HepG2 (cell line): ENCODE results near the gene LYZL1. TPM values are rescaled to one million over a fixed set of nuclear protein-coding genes. Genes with fewer than 3 reads are reported as not detected.
A peak's percentile ranks its signal among the peaks of the same experiment; 100 is the strongest.
"Not testable (repeated sequence)": the region's sequence is repeated elsewhere in the genome, so short reads cannot be mapped to it uniquely, and the experiment has no call there.

Experiments used
- DMAP1 ChIP-seq: IDR thresholded peaks from 2 replicates; pipeline ENCODE4 v1.6.1; 2016
- ETV5 ChIP-seq: IDR thresholded peaks from 2 replicates; pipeline ENCODE4 v1.6.1; 2018; ENCODE audit warnings: missing biosample characterization, missing genetic modification reagents, inconsistent platforms, borderline replicate concordance
- FOXA1 ChIP-seq, 2 experiments: fragments of 450-650 bp in 1 of 2; sonication (generic) in 1 of 2; formaldehyde crosslinking in 1 of 2; IDR thresholded peaks; 2 replicates each; pipeline versions ENCODE4 v1.4.0 to v1.6.1; 2016 to 2020; ENCODE audit warnings: missing genetic modification reagents in 1 of 2
- GABPB1 ChIP-seq: IDR thresholded peaks from 2 replicates; pipeline ENCODE4 v1.6.1; 2016; ENCODE audit warnings: mild to moderate bottlenecking, missing genetic modification reagents, moderate library complexity, missing compliant biosample characterization
- GFI1 ChIP-seq: sonication (generic); formaldehyde crosslinking; IDR thresholded peaks from 2 replicates; pipeline ENCODE4 v1.5.0; 2020; ENCODE audit warnings: missing genetic modification reagents, mild to moderate bottlenecking, borderline replicate concordance
- ISL2 ChIP-seq: sonication (generic); formaldehyde crosslinking; IDR thresholded peaks from 2 replicates; pipeline ENCODE4 v1.5.0; 2020; ENCODE audit warnings: missing genetic modification reagents
- KLF6 ChIP-seq: IDR thresholded peaks from 2 replicates; pipeline ENCODE4 v1.8.0; 2016; ENCODE audit warnings: missing biosample characterization, missing genetic modification reagents
- MED1 ChIP-seq: sonication (generic); formaldehyde crosslinking; IDR thresholded peaks from 2 replicates; pipeline ENCODE4 v1.4.0; 2020; ENCODE audit warnings: missing genetic modification reagents
- MEIS1 ChIP-seq: sonication (generic); formaldehyde crosslinking; IDR thresholded peaks from 2 replicates; pipeline ENCODE4 v1.9.0; 2021; ENCODE audit warnings: mild to moderate bottlenecking, missing genetic modification reagents, moderate library complexity, borderline replicate concordance
- POLR2A ChIP-seq, 2 experiments: IDR thresholded peaks; 2 replicates each; pipeline ENCODE4 v1.6.1; 2011; ENCODE audit warnings: low read depth in 2 of 2, low read length in 2 of 2, mild to moderate bottlenecking in 1 of 2, moderate library complexity in 1 of 2; ENCODE audit not compliant: insufficient read depth in 1 of 2
- RFXAP ChIP-seq: sonication (generic); formaldehyde crosslinking; IDR thresholded peaks from 2 replicates; pipeline ENCODE4 v1.4.0; 2020; ENCODE audit warnings: missing genetic modification reagents, borderline replicate concordance
- RXRB ChIP-seq: IDR thresholded peaks from 2 replicates; pipeline ENCODE4 v1.6.1; 2016; ENCODE audit warnings: borderline replicate concordance, missing genetic modification reagents, missing compliant biosample characterization
- SKI ChIP-seq: fragments of 450-650 bp; IDR thresholded peaks from one replicate; pipeline ENCODE4 v1.6.1; 2018; ENCODE audit warnings: mild to moderate bottlenecking; ENCODE audit not compliant: partially characterized antibody
- STAG1 ChIP-seq: sonication (generic); formaldehyde crosslinking; IDR thresholded peaks from 2 replicates; pipeline ENCODE4 v1.4.0; 2020; ENCODE audit warnings: missing genetic modification reagents
- ZFP90 ChIP-seq: sonication (generic); formaldehyde crosslinking; IDR thresholded peaks from 2 replicates; pipeline ENCODE4 v1.8.0; 2022; ENCODE audit warnings: missing genetic modification reagents, mild to moderate bottlenecking, inconsistent platforms, borderline replicate concordance
- ZMYM4 ChIP-seq: sonication (generic); formaldehyde crosslinking; IDR thresholded peaks from 2 replicates; pipeline ENCODE4 v1.8.1; 2023; ENCODE audit warnings: mild to moderate bottlenecking, missing genetic modification reagents
- ZNF543 ChIP-seq: sonication (generic); formaldehyde crosslinking; IDR thresholded peaks from 2 replicates; pipeline ENCODE4 v1.4.0; 2020; ENCODE audit warnings: mild to moderate bottlenecking, missing genetic modification reagents
- ZNF639 ChIP-seq: conservative IDR thresholded peaks from 2 replicates; pipeline ENCODE4 v1.6.1; 2018; ENCODE audit warnings: missing genetic modification reagents
- ZNF768 ChIP-seq: sonication (generic); formaldehyde crosslinking; IDR thresholded peaks from 2 replicates; pipeline ENCODE4 v1.4.0; 2020; ENCODE audit warnings: missing genetic modification reagents
- polyA plus RNA-seq, 8 experiments: library from polyadenylated mRNA; depleted of rRNA in 3 of 8; stranded (reverse) in 7 of 8; unstranded in 1 of 8; fragments of >200 nt; fragmentation: Illumina TruSeq in 4 of 8; extraction: Trizol in 4 of 8; gene quantifications; 2 replicates each; pipeline versions ENCODE4 v1.2.1 to v1.2.3, GENCODE V29; 2011 to 2016; ENCODE audit warnings: low read depth in 4 of 8, missing spikeins in 1 of 8, mixed read lengths in 1 of 8; ENCODE audit not compliant: insufficient read depth in 1 of 8
- total RNA-seq, 5 experiments: library from RNA; depleted of rRNA; stranded (reverse); fragments of >200 nt; fragmentation: Illumina TruSeq; extraction: Trizol; gene quantifications; 2 replicates each; pipeline ENCODE4 v1.2.3, GENCODE V29; 2016; ENCODE audit warnings: low read depth in 1 of 5
- TF ChIP-seq, protein P1 (sequence below): IDR thresholded peaks from 2 replicates; pipeline ENCODE4 v1.6.1; 2016; ENCODE audit warnings: low read depth, missing genetic modification reagents, missing compliant biosample characterization
- TF ChIP-seq, protein P2 (sequence below): sonication (generic); formaldehyde crosslinking; IDR thresholded peaks from 2 replicates; pipeline ENCODE4 v1.5.0; 2020; ENCODE audit warnings: mild to moderate bottlenecking, missing genetic modification reagents, moderate library complexity

The LYZL1 gene
- total and polyA plus RNA-seq, 2 of the 13 experiments (the other 11 are each of a cell fraction or from before 2014, with no cell fraction given), result not detected

GRCh38 chr10:29318141-29319071, 29.5 kb downstream of the LYZL1 start (continued):
- TF ChIP-seq ETV5 (CRISPR knock-in tag) (peak; percentile 79; the same call in 1 of the 2 replicates), SKI (peak; percentile 88), ZMYM4 (CRISPR knock-in tag) (peak; percentile 39; the same call in 1 of the 2 replicates), ZNF543 (CRISPR knock-in tag) (peak; percentile 25; the same call in 1 of the 2 replicates), ZNF639 (0 out of 2 replicates have a peak, but pooled peaks have one; percentile 36), MED1 (CRISPR knock-in tag) (peak; percentile 64), RFXAP (0 out of 2 replicates have a peak, but pooled peaks have one; percentile 37), POLR2A (IDR thresholded peaks at IDR 0.05; ENCODE audit: insufficient read depth in 1 of 2, low read depth in 2 of 2, low read length in 2 of 2) (peak; percentile 12 to 24; a peak in 1 of 4 replicates), GABPB1 (CRISPR knock-in tag) (peak; percentile 58), MEIS1 (CRISPR knock-in tag) (peak; percentile 43; the same call in 1 of the 2 replicates), DMAP1 (peak; percentile 18; the same call in 1 of the 2 replicates), STAG1 (0 out of 2 replicates have a peak, but pooled peaks have one; percentile 11), GFI1 (CRISPR knock-in tag) (peak; percentile 69), ZFP90 (CRISPR knock-in tag) (peak; percentile 59; the same call in 1 of the 2 replicates), ZNF768 (CRISPR knock-in tag) (peak; percentile 33; the same call in 1 of the 2 replicates), FOXA1 (CRISPR knock-in tag; IDR thresholded peaks at IDR 0.05) (peak; percentile 71), KLF6 (CRISPR knock-in tag) (0 out of 2 replicates have a peak, but pooled peaks have one; percentile 31), RXRB (CRISPR knock-in tag) (peak; percentile 65; the same call in 1 of the 2 replicates), ISL2 (peak; percentile 77)
- TF ChIP-seq, protein P1, sequence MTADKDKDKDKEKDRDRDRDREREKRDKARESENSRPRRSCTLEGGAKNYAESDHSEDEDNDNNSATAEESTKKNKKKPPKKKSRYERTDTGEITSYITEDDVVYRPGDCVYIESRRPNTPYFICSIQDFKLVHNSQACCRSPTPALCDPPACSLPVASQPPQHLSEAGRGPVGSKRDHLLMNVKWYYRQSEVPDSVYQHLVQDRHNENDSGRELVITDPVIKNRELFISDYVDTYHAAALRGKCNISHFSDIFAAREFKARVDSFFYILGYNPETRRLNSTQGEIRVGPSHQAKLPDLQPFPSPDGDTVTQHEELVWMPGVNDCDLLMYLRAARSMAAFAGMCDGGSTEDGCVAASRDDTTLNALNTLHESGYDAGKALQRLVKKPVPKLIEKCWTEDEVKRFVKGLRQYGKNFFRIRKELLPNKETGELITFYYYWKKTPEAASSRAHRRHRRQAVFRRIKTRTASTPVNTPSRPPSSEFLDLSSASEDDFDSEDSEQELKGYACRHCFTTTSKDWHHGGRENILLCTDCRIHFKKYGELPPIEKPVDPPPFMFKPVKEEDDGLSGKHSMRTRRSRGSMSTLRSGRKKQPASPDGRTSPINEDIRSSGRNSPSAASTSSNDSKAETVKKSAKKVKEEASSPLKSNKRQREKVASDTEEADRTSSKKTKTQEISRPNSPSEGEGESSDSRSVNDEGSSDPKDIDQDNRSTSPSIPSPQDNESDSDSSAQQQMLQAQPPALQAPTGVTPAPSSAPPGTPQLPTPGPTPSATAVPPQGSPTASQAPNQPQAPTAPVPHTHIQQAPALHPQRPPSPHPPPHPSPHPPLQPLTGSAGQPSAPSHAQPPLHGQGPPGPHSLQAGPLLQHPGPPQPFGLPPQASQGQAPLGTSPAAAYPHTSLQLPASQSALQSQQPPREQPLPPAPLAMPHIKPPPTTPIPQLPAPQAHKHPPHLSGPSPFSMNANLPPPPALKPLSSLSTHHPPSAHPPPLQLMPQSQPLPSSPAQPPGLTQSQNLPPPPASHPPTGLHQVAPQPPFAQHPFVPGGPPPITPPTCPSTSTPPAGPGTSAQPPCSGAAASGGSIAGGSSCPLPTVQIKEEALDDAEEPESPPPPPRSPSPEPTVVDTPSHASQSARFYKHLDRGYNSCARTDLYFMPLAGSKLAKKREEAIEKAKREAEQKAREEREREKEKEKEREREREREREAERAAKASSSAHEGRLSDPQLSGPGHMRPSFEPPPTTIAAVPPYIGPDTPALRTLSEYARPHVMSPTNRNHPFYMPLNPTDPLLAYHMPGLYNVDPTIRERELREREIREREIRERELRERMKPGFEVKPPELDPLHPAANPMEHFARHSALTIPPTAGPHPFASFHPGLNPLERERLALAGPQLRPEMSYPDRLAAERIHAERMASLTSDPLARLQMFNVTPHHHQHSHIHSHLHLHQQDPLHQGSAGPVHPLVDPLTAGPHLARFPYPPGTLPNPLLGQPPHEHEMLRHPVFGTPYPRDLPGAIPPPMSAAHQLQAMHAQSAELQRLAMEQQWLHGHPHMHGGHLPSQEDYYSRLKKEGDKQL (CRISPR knock-in tag), result 0 out of 2 replicates have a peak, but pooled peaks have one; percentile 64
- TF ChIP-seq FOXA1 (IDR thresholded peaks at IDR 0.05), result not testable (repeated sequence)
- TF ChIP-seq, protein P2, sequence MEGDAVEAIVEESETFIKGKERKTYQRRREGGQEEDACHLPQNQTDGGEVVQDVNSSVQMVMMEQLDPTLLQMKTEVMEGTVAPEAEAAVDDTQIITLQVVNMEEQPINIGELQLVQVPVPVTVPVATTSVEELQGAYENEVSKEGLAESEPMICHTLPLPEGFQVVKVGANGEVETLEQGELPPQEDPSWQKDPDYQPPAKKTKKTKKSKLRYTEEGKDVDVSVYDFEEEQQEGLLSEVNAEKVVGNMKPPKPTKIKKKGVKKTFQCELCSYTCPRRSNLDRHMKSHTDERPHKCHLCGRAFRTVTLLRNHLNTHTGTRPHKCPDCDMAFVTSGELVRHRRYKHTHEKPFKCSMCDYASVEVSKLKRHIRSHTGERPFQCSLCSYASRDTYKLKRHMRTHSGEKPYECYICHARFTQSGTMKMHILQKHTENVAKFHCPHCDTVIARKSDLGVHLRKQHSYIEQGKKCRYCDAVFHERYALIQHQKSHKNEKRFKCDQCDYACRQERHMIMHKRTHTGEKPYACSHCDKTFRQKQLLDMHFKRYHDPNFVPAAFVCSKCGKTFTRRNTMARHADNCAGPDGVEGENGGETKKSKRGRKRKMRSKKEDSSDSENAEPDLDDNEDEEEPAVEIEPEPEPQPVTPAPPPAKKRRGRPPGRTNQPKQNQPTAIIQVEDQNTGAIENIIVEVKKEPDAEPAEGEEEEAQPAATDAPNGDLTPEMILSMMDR, result peak; percentile 10; the same call in 1 of the 2 replicates
